Loucy (cell line): ENCODE measurements around the gene SH3RF3.

Experiments
- CTCF ChIP-seq: fragments of 200-600 bp; sonication (generic); conservative IDR thresholded peaks from 2 replicates; pipeline ENCODE4 v1.5.1; 2014; ENCODE audit warnings: mild to moderate bottlenecking, antibody characterized with exemption, low read length
- EZH2phosphoT487 ChIP-seq: fragments of 200-600 bp; IDR thresholded peaks from 2 replicates; pipeline ENCODE4 v1.6.1; 2018; ENCODE audit warnings: antibody characterized with exemption, mild to moderate bottlenecking, moderate library complexity, borderline replicate concordance

- TF ChIP-seq CTCF (no peak), EZH2phosphoT487 (no peak)
Observed at GRCh38 chr2:109355192-109355843, 226.3 kb downstream of the SH3RF3 start.
